ENCODE data around the gene HSFX4. TPM values are rescaled to one million over a fixed set of nuclear protein-coding genes. Genes with fewer than 3 reads are reported as not detected.
"Not testable (repeated sequence)": the region's sequence is repeated elsewhere in the genome, so short reads cannot be mapped to it uniquely, and the experiment has no call there.

Gene HSFX4
- total and polyA plus RNA-seq, 4 donors, result 0.03 TPM; not detected in 3

GRCh38 chrX:149939655-149939904 is 10.2 kb downstream of the HSFX4 start:
- no peaks in the 10 kb centered on the region for H3K27me3 ChIP-seq (ENCODE audit: control insufficient read depth in 3 of 3, insufficient read depth in 3 of 3, low read length in 2 of 3)
- peaks cover 0 to 3% (median under 1%) of the 10 kb centered on the region in 4 donors for H3K36me3 ChIP-seq (ENCODE audit: control insufficient read depth in 4 of 4, insufficient read depth in 4 of 4, low read length in 4 of 4)
- peak overlapping the region; percentile 36 for H3K4me3 ChIP-seq
- peaks cover 0 to 4% (median 0%) of the 10 kb centered on the region in 5 donors for H3K4me1 ChIP-seq (ENCODE audit: control insufficient read depth in 5 of 5, insufficient read depth in 5 of 5, low read length in 5 of 5)
- TF ChIP-seq, protein P1, sequence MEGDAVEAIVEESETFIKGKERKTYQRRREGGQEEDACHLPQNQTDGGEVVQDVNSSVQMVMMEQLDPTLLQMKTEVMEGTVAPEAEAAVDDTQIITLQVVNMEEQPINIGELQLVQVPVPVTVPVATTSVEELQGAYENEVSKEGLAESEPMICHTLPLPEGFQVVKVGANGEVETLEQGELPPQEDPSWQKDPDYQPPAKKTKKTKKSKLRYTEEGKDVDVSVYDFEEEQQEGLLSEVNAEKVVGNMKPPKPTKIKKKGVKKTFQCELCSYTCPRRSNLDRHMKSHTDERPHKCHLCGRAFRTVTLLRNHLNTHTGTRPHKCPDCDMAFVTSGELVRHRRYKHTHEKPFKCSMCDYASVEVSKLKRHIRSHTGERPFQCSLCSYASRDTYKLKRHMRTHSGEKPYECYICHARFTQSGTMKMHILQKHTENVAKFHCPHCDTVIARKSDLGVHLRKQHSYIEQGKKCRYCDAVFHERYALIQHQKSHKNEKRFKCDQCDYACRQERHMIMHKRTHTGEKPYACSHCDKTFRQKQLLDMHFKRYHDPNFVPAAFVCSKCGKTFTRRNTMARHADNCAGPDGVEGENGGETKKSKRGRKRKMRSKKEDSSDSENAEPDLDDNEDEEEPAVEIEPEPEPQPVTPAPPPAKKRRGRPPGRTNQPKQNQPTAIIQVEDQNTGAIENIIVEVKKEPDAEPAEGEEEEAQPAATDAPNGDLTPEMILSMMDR (IDR thresholded peaks at IDR 0.05; ENCODE audit: control extremely low read depth, extremely low read depth), result no peak
- H3K27ac ChIP-seq (ENCODE audit: low read depth in 1 of 2, low read length in 1 of 2), result peak overlapping the region; percentile 93
- ATAC-seq (ENCODE audit: insufficient read depth, low FRiP score), result no peak
- no peaks in the 10 kb centered on the region for H3K9me3 ChIP-seq (ENCODE audit: control insufficient read depth in 4 of 4, insufficient read depth in 3 of 4, low read length in 3 of 4)
- H3K9ac ChIP-seq (ENCODE audit: insufficient read depth in 1 of 2, low read length in 2 of 2), result peak overlapping the region in 1 of 2 donors; percentile 49
- WGBS, 2 donors, result 0 to 45% methylated on average over 9 to 17 of the region's 17 CpGs
- DNase-seq, result no peak

GRCh38 chrX:149939905-149940673 is 10.7 kb downstream of the HSFX4 start:
- Histone ChIP-seq H3K9me3 (ENCODE audit: control insufficient read depth in 4 of 4, insufficient read depth in 3 of 4, low read length in 3 of 4) (no peaks in the 10 kb centered on the region), H3K9ac (ENCODE audit: insufficient read depth in 1 of 2, low read length in 2 of 2) (peak overlapping the region in 1 of 2 donors; percentile 49), H3K27me3 (ENCODE audit: control insufficient read depth in 3 of 3, insufficient read depth in 3 of 3, low read length in 2 of 3) (no peaks in the 10 kb centered on the region), H3K4me3 (peak overlapping the region; percentile 36), H3K4me1 (ENCODE audit: control insufficient read depth in 5 of 5, insufficient read depth in 5 of 5, low read length in 5 of 5) (peaks cover 0 to 4% (median 0%) of the 10 kb centered on the region in 5 donors), H3K27ac (ENCODE audit: low read depth in 1 of 2, low read length in 1 of 2) (peak overlapping the region; percentile 93), H3K36me3 (ENCODE audit: control insufficient read depth in 4 of 4, insufficient read depth in 4 of 4, low read length in 4 of 4) (peaks cover 0 to 3% (median under 1%) of the 10 kb centered on the region in 4 donors)
- TF ChIP-seq, protein P1 (IDR thresholded peaks at IDR 0.05; ENCODE audit: control extremely low read depth, extremely low read depth), result no peak
- 0 to 43% methylated on average over 16 to 27 of the region's 27 CpGs for WGBS, 2 donors
- DNase-seq (peak; percentile 97 to 98 (median 97)), ATAC-seq (ENCODE audit: insufficient read depth, low FRiP score) (peak; percentile 70)

- peak overlapping the region in 1 of 2 donors; percentile 46 for H3K27ac ChIP-seq (ENCODE audit: low read depth in 1 of 2, low read length in 1 of 2)
- 40 to 45% methylated on average over 6 to 10 of the region's 11 CpGs for WGBS, 2 donors
- H3K4me3 ChIP-seq, result not testable (repeated sequence)
These were observed 11.3 kb downstream of the HSFX4 start for GRCh38 chrX:149940674-149941024.

GRCh38 chrX:149945087-149945670 is 15.8 kb downstream of the HSFX4 start:
- H3K27me3 ChIP-seq (ENCODE audit: control insufficient read depth in 3 of 3, insufficient read depth in 3 of 3, low read length in 2 of 3); ATAC-seq (ENCODE audit: insufficient read depth, low FRiP score); H3K9ac ChIP-seq (ENCODE audit: insufficient read depth in 1 of 2, low read length in 2 of 2); H3K4me3 ChIP-seq; H3K4me1 ChIP-seq (ENCODE audit: control insufficient read depth in 5 of 5, insufficient read depth in 5 of 5, low read length in 5 of 5); H3K36me3 ChIP-seq (ENCODE audit: control insufficient read depth in 4 of 4, insufficient read depth in 4 of 4, low read length in 4 of 4); H3K27ac ChIP-seq (ENCODE audit: low read depth in 1 of 2, low read length in 1 of 2); DNase-seq; H3K9me3 ChIP-seq (ENCODE audit: control insufficient read depth in 4 of 4, insufficient read depth in 3 of 4, low read length in 3 of 4): not testable (repeated sequence)
- 80 to 98% methylated on average over 9 to 11 of the region's 11 CpGs for WGBS, 2 donors

More at GRCh38 chrX:149940674-149941024, 11.3 kb downstream of the HSFX4 start:
- not testable (repeated sequence) for H3K9me3 ChIP-seq (ENCODE audit: control insufficient read depth in 4 of 4, insufficient read depth in 3 of 4, low read length in 3 of 4); H3K27me3 ChIP-seq (ENCODE audit: control insufficient read depth in 3 of 3, insufficient read depth in 3 of 3, low read length in 2 of 3); H3K9ac ChIP-seq (ENCODE audit: insufficient read depth in 1 of 2, low read length in 2 of 2); H3K36me3 ChIP-seq (ENCODE audit: control insufficient read depth in 4 of 4, insufficient read depth in 4 of 4, low read length in 4 of 4); DNase-seq; ATAC-seq (ENCODE audit: insufficient read depth, low FRiP score); H3K4me1 ChIP-seq (ENCODE audit: control insufficient read depth in 5 of 5, insufficient read depth in 5 of 5, low read length in 5 of 5)
- TF ChIP-seq, protein P1 (IDR thresholded peaks at IDR 0.05; ENCODE audit: control extremely low read depth, extremely low read depth), result peak; percentile 24

DNA sequence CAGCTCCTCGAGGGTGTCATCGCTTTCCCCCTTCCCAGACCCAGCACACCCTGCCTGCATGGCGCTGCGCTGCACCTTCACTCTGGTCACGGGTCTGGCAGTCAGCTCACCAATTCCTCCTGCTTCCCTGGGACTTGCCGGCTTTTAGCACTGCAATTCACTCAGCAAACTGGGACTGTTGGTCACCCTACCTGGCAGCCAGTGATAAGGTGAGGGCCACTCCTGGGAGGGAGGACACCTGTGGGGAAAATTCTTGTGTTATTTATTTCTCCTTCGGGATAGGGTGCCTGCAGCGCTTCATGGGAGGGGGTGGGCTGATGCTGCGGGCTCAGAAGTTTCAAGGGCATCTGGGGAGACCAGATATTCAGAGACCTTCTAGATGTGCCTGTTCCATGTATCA is 16.4 kb downstream of the HSFX4 start:
- H3K9ac ChIP-seq (ENCODE audit: insufficient read depth in 1 of 2, low read length in 2 of 2); DNase-seq; H3K4me3 ChIP-seq; H3K9me3 ChIP-seq (ENCODE audit: control insufficient read depth in 4 of 4, insufficient read depth in 3 of 4, low read length in 3 of 4); H3K27me3 ChIP-seq (ENCODE audit: control insufficient read depth in 3 of 3, insufficient read depth in 3 of 3, low read length in 2 of 3); H3K27ac ChIP-seq (ENCODE audit: low read depth in 1 of 2, low read length in 1 of 2); H3K4me1 ChIP-seq (ENCODE audit: control insufficient read depth in 5 of 5, insufficient read depth in 5 of 5, low read length in 5 of 5); ATAC-seq (ENCODE audit: insufficient read depth, low FRiP score); H3K36me3 ChIP-seq (ENCODE audit: control insufficient read depth in 4 of 4, insufficient read depth in 4 of 4, low read length in 4 of 4): not testable (repeated sequence)
- 84 to 94% methylated on average over 5 to 8 of the region's 9 CpGs for WGBS, 2 donors

GRCh38 chrX:149946932-149947331 is 17.6 kb downstream of the HSFX4 start:
- WGBS, 2 donors, result 80% methylated on average over 1 of the region's 3 CpGs; no CpG with 5 or more reads in 1 of the 2 donors
- not testable (repeated sequence) for H3K36me3 ChIP-seq (ENCODE audit: control insufficient read depth in 4 of 4, insufficient read depth in 4 of 4, low read length in 4 of 4); H3K9ac ChIP-seq (ENCODE audit: insufficient read depth in 1 of 2, low read length in 2 of 2); H3K27ac ChIP-seq (ENCODE audit: low read depth in 1 of 2, low read length in 1 of 2); H3K27me3 ChIP-seq (ENCODE audit: control insufficient read depth in 3 of 3, insufficient read depth in 3 of 3, low read length in 2 of 3); H3K4me3 ChIP-seq; DNase-seq; ATAC-seq (ENCODE audit: insufficient read depth, low FRiP score); H3K4me1 ChIP-seq (ENCODE audit: control insufficient read depth in 5 of 5, insufficient read depth in 5 of 5, low read length in 5 of 5); H3K9me3 ChIP-seq (ENCODE audit: control insufficient read depth in 4 of 4, insufficient read depth in 3 of 4, low read length in 3 of 4)

Measured in lung (tissue), 12 donors.